ENCODE results near the gene SEC23IP.

- no peak for TF ChIP-seq CTCF (conservative IDR thresholded peaks at IDR 0.05 in 1 of 2, IDR thresholded peaks at IDR 0.05 in 1 of 2; ENCODE audit: extremely low read depth in 1 of 2, insufficient read depth in 1 of 2, low read depth in 1 of 2, low read length in 2 of 2)
- TF ChIP-seq EZH2 (IDR thresholded peaks at IDR 0.05; ENCODE audit: borderline replicate concordance, low read length) = no peak
These were observed 39.7 kb upstream of the SEC23IP start for GRCh38 chr10:119852822-119853221.

Data from mammary epithelial cell (primary cell).